HG03159 (cell line): ENCODE data around the gene LYRM9.
"Not testable (repeated sequence)": the region's sequence is repeated elsewhere in the genome, so short reads cannot be mapped to it uniquely, and the experiment has no call there.

Experiments
- ATAC-seq: cut with Tn5 transposase; IDR thresholded peaks from one replicate; pipeline ENCODE4 v1.9.1; 2021; ENCODE audit warnings: mild to moderate bottlenecking, moderate library complexity; ENCODE audit not compliant: unreplicated experiment

LYRM9 gene

DNA sequence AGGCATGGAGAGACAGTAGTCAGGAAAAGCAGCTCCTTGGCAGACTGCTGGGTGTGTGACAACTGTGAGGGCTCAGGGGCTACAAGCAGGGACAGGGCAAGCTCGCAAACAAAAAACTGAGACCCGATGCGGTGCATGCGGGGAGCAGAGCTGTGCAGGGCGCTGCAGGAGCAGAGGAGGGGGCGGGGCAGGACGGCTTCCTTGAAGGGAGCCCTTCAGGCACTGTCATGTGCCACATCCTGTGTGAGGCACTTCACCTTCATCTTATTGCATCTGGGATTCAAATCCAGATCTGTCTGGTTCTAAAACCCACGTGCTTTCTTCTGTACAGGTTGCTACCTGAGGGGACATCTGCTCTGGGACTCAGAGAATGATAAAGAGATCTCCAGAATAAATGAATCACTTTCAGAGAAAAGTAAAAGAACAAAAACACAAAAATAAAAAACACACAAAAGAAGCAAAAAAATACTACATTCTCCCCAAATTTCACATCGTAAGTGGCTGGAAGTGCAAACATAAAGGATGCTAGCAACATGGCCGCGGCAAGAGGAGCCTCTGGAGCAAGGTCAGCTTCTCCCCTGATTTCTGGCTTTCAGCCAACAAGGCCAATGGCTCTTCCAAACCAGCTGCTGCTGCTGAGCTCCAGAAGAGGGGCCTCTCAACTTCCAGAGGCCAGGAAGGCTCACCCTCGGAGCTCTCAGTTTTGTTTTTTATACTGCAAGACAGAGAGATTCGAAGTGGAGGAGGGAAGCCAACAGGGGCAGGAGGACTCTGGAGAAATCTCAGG is 14.2 kb downstream of the LYRM9 start:
- no peak for ATAC-seq

DNA sequence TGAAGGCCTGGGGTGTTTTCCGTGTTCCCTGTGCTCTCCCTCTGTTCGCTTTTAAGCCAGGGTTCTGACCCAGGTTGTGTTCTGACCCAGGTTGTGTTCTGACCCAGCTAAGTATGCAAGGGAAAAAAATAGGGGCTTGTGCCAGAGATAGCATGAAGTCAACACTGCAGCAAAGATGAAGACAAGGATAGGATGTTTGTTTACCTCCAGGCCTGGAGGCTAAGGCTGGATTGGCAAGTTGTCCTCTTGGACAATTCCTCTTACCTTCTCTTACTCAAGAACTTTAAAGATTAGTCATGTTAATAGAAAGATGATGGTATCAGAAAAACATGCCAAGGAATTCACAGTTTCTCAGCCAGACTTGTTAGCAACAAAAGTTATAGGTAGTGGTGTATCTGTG is 19.4 kb downstream of the LYRM9 start:
- no peak for ATAC-seq

DNA sequence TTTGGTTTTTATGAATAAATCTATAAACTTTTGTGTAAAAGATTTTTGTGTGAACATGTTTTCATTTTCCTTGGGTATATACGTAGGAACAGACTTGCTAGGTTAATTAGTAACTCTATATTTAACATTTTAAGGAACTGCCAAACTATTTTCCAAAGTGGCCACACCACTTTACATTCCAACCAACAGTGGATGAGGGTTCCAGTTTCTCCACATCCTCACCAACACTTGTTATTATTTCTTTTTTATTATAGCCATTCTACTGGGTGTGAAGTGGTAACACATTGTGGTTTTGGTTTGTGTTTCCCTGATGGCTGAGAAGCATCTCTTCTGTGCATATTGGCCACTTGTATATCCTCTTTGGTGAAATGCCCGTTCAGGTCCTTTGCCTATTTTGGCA is 20.0 kb downstream of the LYRM9 start:
- no peak for ATAC-seq

DNA sequence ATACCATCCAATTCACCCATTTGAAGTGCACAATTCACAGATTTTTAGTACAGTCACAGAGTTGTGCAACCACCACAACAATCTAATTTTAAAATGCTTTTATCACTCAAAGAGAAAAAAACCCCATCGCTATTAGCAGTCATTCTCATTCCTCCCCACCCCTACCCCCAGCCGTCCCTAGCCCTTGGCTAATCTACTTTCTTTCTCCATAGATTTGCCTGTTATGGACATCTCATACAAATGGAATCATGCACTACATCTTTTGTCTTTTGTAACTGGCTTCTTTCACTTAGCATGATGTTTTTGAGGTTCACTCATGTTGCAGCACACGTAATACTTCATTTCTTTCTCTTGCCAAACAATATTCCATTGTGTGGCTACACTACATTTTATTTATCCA is 20.4 kb downstream of the LYRM9 start:
- ATAC-seq = no peak

DNA sequence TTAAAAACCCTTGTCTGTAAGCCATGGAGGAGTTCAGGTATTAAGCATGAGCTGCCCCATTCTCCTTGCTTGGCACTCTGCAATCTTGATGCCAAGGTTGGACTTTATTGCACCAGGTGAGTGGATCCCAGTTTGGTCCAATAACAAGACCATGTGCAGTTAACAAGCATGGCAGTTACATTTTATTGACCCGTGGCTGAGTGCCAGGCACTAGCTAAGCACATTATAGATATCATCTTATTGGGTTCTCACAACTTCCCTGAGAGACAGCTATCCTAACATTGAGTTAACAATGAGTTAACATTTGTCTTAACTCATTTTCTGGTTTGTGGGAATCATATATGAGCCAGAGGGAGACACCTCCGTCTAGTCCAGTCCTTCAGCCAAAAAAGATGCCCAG is 21.8 kb downstream of the LYRM9 start:
- no peak for ATAC-seq

DNA sequence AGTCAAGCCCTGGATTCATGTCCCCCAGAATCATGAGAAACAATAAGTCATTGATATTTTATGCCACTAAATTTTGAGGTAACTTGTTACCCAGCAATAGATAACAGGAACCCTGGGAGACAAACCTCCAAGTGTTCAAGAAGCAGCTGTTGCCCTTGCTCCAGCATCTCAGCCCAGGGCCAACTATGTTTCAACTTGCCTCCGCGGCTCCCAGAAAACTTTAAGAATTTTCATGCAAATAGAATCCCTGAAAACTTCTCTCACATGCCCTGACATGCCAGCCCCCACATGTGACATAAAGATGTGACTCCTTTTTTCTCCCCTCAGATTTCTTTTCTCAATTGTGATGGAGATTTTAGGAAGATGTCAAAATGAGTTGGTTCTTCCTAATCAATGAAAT is 22.8 kb downstream of the LYRM9 start:
- no peak for ATAC-seq

DNA sequence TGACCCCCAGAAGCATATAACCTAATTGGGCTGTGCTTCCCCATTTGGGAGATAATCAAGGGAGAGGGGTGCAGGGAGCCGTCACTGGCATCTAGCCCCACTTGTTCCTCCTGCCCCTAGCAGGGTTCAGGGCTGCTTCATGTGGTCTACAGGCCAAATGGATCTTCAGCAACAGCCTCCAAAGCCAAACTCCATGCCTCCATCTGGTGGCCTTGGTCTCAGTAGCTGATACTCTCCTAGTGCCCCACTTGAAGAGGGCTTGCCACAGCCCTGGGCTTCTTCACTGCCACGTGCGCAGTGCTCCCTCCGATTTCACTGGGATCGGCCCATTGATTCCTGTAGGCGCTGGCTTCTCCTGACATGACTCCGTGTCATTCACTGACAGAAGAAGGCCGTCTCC is 24.6 kb downstream of the LYRM9 start:
- no peak for ATAC-seq

DNA sequence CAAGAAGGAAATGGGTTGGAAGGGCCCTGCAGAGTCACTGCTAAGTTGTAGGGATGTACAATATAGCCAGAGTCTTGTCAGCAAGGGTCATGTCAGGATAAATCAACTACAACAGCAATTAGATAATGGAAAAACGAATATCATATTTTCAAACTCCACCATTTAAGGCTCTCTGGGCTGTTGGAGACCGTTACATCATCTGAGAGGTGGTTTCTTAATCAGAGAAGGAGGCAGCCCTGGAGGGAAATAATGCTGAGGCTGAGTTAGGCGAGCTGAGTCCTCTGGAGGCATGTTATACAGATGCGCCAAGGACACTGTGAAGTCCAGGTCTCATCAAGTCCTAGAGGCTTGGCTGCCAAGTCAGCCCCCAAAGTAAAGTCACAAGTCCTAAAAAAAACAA is 30.3 kb downstream of the LYRM9 start:
- ATAC-seq = no peak

DNA sequence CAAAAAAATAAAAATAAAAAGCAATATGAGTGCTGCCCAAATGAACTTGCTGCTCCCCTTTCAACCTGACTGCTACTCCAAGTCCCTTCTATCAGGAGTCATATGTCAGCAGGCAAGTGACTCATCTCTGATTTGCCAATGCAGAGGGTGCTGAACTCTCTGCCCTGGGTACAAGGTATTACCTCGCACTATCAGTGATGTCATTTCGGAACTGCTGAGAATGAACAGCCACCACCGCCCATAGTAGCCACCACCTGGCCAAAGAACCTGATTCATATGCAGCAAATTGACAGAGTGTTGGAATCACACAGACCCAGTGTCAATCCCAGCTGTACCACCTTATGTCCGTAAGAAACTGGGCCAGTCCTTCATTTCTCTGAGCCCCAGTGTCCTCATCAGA is 31.2 kb downstream of the LYRM9 start:
- ATAC-seq = no peak

DNA sequence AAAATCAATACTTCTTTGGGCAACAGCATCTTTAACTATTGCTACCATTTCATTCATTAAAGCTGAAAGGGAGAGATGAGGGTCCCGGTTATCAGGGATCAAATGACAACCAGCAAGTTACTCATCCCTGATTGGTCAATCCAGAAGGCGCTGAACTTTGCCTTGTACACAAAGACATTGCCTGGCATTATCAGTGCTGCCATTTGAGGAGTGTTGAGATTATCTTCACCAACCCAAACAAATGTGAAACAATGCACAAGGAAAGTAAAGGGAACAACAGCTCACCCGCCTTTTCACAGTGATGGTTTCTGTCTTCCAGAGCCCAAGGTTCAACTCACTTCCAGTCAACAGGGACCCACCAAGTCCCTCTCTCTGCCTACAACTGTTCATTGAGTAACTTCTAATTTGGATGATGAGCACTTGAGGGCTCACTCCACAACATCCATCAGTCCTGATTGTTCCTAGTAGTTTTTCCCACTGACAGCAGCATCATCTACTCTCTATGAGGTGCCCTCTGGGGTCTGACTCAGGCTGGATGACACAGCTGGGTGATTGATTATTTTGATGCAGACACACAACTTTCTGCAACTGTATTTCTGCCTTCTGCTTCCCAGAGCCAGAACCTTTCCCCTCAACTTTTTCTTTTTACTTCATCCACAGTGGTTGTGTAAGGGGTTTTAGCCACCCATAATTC is 32.0 kb downstream of the LYRM9 start:
- no peak for ATAC-seq

DNA sequence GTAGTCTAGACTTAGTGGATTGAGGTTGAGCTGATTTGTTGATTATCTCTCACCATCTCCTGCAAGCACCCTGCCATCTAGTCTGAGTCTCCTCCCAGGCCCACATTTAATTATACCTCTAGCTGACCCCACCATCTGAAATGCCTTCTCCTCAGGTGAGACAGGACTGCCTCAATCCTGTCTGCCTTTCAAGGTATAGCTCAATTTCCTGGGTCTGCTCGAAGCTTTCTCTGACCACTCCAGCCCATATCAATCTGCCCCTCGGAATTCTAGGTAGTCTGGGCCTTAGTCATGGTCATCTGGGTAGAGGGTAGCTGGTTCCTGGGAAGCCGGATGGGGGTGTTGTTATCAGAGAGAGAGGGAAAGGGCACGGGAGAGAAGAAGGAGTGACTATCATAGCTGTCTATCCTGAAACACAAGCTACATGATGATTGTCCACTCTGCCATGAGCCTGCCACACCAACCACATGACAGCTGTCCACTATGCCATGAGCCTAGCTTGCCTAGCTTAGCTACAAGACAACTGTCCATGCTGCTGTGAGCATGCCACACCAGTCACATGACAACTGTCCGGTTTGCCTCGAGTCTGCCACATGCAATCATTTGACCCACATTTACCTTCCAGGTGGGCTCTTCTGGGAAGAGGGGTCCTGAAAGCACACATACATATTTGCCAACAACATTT is 34.4 kb downstream of the LYRM9 start:
- ATAC-seq = no peak

DNA sequence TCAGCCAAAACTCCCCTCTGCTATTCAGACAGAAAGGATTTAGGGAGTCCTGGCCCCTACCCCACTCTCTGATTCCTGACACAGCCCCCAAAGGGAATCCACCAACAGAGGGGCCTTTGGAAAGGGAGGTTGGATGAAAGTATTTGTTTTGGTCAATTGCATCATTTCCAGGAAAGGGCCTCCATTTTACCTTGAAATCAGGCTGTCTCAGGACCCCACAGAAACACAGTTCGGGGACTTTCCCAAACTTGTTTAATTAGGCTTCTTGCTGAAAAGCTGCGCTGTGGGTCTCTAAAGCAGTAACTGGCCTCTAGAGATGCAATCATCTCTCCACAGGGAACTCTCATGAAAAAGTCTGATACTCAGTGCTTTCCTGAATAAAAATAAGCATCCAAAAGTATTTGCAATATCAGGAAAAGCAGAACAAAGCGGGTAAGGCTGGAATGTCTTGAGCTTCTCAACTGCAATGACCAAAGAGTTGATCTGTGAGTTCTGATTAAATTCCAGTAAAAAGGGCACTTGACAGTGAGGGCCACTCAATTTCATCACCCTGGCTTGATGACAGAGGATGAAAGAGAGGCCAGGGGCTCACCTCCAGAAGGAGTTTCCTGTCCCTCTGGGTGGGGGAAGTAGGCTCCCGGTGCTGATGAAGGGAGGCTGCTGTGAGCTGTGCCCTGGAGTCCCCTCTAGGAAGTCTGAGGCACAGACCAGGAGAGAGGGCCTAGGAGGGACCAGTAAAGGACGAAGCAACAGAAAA is 36.3 kb downstream of the LYRM9 start:
- no peak for ATAC-seq

DNA sequence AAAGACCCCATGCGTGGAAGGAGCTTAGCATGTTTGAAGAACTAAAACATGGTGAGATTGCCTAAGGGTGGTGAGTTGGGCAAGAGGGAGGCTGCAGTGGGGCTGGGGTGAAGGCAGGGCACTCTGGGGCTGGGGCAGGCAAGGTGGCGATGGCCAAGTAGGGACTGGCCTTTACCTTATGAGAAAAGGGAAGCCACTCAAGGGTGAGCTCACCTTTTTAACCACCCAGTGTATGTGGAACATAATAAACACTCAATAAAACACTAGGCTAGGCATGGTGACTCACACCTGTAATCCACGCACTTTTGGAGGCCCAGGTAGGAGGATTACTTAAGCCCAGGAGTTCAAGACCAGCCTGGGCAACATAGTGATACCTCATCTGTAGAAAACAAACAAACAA is 37.7 kb downstream of the LYRM9 start:
- ATAC-seq = no peak

DNA sequence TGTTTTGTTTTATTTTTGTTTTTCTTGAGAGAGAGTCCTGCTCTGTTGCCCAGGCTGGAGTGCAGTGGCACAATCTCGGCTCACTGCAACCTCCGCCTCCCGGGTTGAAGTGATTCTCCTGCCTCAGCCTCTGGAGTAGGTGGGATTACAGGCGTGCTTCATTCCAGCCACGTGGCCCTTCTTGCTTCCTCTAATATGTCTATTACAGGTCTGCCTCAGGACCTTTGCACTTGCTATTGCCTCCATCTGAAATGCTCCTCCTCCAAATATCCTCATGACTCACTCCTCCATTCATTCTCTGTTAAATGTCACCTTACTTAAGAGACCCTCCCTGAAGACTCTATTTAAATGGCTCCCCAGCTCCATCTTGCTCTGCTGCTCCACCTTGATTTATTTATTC is 39.0 kb downstream of the LYRM9 start:
- ATAC-seq = no peak

DNA sequence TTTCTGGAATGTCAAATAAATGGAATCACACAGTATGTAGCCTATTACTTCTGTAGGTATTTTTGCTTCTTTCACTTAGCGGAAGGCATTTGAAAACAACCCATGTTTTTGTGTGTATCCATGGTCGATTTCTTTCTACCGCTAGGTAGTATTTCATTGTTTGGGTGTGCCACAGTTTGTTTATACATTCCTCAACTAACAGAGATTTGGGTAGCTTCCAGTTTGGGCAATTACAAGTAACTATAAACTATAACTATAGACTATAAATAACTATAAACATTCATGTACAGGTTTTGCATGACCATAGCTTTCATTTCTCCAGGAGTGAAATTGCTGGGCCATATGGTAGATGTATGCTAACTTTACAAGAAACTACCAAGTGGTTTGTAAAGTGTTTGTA is 40.1 kb downstream of the LYRM9 start:
- no peak for ATAC-seq

DNA sequence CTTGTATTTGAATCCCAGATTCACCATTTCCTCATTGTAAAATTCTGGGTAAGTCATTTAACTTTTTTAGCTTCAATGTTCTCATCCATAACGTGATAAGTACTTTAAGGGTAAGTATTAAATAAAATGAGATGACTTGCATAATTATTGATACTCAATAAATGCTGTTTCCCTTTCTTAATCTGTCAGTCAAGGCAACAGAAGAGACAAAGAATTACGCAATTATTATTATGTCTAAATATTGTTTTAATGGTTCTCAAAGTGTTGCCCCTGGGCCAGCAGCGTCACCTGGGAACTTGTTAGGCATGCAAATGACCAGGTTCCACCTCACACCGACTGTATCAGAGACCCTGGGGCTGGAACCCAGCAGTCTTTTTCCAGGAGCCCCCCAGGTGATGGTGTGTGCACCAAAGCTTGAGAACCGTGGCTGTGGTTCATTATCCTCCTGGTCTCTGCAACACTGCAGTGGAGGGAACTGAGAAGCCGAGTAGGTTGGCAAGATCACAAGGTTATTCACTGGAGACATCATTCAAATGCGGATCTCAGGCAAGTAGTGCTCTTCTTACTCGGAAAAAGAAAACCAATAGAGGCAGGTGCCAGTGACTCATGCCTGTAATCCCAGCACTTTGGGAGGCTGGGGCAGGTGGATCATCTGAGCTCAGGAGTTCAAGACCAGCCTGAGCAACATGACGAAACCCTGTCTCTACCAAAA is 43.5 kb downstream of the LYRM9 start:
- ATAC-seq = no peak

DNA sequence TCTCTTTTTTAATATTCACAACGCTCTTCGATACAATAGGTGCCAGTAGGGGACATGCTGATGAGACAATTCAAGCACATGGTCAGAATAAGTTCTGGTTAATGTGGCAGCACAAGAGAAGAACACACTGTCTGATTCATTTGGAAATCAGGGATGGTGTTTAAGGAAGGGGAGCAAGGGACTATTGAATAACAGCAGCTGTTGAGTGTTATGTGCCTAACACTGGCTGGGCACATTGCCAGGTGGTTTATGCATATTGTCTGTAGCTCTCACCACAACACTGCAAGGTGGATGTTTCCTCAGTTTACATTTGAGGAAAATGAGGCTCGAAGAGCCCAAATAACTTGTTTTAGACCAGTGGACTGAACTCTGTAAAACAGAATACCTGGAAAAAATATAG is 44.2 kb downstream of the LYRM9 start:
- no peak for ATAC-seq

DNA sequence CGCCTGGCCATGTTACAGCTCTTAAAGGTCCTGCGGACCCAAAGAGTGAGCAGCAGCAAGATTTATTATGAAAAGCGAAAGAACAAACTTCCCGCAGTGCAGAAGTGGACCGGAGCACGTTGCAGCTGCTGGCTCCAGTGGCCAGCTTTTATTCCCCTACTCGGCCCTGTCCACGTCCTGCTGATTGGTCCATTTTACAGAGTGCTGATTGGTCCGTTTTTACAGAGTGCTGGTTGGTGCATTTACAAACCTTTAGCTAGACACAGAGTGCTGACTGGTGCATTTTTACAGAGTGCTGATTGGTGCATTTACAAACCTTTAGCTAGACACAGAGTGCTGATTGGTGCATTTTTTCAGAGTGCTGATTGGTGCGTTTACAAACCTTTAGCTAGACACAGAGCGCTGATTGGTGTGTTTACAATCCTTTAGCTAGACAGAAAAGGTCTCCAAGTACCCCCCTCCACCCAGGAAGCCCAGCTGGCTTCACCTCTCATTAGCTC is 46.3 kb downstream of the LYRM9 start:
- not testable (repeated sequence) for ATAC-seq

DNA sequence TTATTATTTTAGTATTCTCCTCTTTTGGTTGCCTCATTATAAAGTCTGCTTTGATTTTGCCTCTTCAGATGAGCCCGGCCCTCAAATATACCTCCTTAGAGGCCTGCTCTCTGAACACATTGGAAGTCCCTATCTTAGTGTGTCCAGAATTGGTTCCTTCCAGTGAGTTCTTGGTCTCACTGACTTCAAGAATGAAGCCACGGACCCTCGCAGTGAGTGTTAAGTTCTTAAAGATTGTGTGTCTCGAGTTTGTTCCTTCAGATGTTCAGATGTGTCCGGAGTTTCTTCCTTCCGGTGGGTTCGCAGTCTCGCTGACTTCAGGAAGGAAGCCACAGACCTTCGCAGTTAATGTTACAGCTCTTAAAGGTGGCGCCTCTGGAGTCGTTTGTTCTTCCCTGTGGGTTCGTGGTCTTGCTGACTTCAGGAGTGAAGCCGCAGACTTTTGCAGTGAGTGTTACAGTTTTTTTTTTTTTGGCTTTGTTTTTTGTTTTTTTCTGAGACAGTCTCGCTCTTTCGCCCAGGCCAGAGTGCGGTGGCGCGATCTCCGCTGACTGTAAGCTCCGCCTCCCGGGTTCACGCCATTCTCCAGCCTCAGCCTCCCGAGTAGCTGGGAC is 47.0 kb downstream of the LYRM9 start:
- ATAC-seq = no peak
